ENCODE results near the gene NOTUM.

Gene NOTUM

DNA sequence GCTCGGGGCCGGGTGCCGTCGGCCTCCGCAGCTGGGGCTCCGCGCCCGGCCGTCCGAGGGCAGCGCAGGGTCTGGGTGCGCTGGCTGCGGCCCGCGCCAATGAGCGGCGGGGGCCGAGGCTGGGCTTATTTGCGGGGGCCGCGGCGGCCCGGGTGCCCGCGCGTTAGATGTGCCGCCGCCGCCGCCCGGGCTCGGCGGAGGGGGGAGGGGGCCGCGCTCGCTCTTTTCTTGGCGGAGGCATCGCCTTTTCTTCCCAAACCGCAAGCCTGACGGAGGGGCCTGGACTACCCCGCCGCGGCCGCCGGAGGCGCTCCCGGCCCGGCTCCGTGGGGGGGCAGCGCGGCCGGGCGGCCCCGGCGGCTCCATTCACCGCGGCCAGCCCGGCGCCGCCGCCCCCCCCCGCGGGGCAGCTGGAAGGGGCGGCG is at the start of gene NOTUM:
TSS of gene NOTUM (minus strand) at position 101 of the 425 bp plus-strand sequence. CDS start 278 bp downstream, outside the sequence.
- DNase-seq, result no peak

DNA sequence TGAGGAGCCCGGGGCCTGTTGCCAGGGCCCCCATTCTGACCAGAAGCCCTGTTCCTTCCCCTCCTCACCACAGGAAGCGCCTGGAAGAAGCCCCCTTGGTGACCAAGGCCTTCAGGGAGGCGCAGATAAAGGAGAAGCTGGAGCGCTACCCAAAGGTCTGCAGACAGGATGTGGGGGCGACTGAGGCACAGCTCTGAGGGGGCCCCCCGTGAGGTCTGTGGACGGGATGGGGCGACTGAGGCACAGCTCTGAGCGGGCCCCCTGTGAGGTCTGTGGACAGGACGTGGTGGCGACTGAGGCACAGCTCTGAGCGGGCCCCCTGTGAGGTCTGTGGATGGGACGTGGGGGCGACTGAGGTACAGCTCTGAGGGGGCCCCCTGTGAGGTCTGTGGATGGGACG is 48.4 kb upstream of the NOTUM start:
- no peak for DNase-seq

DNA sequence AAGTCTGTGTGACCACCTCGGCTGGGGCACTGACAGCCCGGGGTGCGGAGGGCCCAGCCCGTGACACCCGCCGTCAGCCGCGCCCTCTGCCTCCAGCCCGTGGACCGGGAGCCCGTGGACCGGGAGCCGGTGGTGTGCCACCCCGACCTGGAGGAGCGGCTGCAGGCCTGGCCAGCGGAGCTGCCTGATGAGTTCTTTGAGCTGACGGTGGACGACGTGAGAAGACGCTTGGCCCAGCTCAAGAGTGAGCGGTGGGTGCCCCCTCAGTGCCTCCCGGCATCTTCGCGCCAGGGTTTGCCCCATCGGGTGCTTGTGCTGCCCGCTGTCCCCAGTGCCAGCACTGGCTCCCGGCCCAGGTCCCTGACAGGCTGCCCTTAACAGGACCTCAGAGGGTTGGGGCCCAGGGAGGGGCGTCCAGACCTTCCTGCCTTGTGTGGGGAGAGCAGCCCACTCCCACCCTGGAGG is 48.0 kb upstream of the NOTUM start:
- DNase-seq, result no peak

DNA sequence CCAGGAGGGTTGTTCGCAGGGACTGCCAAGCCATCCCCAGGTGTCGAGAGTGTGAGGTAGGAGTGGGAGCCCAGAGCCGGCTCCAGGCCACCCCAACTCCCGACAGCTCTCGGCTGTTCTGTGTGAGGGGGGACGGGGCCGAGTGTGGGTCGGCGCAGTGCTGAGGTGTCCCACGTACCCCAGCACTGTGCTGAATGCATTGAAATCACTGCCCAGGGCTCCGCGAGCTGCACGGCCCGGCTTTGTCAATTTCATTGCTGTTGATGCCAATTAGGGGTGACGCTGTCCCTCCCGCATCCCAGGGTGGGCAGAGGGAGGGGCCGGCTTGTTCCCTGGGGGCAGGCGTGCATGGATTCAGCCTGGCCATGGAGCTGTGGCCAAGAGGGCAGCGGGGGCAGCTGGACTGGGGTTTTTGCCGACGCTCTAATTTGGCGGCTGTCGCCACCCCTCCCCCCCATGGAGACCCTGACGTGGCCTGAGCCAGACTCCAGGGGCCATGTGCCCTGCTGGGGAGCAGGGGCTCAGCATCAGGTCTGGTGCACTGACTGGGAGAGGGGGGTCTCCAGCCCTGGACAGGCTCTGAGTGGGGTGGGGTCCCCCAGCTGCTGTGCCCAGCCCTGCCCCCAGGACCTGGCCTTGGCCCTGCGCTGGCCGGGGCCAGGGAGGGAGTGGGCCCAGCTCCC is 47.4 kb upstream of the NOTUM start:
- no peak for DNase-seq

DNA sequence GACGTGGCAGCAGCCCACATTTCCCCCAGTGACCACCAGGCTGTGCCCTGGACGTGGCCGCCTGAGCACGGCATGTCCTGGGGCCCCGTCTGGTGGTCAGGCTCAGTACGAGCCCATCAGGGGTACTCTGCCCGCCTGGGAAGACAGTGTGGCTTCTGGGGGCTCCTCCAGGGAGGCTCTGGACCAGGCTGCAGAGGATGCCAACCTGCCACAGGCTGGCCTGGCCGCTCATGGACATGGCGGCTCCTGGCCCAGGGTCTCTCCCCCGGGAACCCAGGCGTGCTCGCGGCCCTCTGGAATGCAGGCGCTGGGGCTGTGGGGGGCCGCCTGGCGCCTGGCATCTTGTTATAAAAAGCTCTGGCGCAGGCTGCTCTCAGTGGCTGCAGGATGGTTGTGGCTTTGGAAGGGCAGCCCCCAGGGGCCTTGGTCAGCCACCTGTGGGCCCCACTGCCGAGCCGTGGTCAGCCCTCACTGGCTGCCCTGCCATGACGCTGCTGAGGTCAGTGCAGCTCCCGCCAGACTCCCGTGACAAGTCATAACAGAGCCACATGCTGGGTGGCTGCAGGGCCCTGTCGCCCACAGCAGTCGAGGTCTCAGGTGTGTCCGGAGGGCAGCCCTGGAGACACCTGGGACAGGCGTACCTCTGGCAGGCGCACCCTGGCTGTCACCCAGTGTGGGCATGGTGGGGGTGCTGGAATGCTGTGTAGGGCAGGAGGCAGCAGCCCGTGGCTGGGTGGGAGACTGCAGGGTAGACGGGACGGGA is 46.7 kb upstream of the NOTUM start:
- DNase-seq, result no peak

DNA sequence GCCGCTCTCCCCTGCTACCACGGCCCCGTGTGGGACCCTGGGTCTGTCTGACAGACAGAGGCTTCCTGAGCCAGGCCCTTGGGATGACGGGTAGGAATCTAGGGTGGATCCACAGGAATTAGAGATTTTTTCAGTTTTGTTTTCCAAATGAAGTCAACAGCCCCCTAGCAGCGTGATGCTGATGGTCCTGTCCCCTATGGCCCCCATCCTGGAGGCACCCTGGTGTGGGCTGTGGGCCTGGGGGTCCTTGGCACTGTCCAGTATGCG is 46.2 kb upstream of the NOTUM start:
- DNase-seq, result no peak

DNA sequence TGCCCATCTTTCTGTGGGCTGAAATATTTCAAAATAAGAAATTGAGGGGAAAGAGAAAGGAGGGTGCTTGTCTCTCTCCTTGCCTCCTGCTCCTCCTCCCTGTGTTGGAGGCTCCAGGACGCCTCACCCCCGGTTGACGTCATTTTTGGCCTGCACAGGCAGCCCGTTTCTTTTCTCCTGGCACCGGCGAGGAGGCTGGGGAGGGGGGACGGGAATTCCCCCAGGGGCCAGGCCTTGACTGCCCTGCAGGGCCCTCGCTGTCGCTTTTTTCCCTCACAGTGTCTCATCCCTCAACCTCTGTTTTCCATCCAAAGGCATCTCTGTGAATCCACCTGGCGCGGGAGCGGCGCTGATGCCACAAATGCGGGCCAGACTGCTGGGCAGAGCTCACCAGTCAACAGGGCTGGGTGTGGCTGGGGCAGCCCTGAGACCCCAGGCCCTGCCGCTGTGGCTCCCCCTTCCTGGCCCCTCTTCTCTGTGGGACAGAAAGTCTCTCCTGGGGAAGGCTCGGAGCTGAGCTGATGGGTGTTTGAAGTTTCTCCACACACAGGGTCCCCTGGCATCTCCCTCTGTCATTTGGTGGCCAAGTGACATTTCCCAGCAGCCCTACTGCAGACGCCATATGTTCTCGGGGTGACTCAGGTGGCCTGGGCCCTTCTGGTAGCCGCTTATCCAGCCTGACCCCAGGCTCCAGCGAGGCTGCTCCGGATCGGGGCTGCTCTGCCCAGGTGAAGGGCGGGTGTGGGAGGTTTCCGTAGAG is 45.7 kb upstream of the NOTUM start:
- DNase-seq, result peak; percentile 32 to 34

DNA sequence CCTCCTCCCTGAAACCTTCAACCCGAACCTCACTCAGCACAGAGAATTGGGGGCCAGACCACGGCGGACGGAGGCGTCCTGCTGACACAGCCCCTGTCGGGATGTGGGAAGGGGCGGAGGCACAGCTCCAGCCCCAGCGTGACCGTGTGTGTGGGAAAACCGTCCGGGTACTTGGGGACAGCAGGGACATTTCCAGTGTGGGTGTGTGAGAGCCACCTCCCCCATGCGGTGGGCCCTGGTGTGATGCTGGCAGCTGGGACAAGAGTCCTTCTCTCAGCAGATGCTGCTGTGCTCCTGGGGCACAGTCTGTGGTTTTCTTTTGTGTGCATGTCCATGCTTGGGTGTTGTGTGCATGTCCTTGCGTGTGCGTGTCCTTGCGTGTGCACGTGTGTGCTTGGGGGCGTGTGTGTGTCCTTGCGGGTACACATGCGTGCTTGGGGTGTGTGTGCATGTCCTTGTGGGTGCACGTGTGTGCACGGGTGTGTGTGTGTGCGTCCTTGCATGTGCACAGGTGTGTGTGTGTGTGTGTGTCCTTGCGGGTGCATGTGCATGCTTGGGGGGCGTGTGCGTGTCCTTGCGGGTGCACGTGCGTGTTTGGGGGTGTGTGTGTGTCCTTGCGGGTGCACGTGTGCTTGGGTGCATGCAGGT is 44.8 kb upstream of the NOTUM start:
- DNase-seq, result no peak

DNA sequence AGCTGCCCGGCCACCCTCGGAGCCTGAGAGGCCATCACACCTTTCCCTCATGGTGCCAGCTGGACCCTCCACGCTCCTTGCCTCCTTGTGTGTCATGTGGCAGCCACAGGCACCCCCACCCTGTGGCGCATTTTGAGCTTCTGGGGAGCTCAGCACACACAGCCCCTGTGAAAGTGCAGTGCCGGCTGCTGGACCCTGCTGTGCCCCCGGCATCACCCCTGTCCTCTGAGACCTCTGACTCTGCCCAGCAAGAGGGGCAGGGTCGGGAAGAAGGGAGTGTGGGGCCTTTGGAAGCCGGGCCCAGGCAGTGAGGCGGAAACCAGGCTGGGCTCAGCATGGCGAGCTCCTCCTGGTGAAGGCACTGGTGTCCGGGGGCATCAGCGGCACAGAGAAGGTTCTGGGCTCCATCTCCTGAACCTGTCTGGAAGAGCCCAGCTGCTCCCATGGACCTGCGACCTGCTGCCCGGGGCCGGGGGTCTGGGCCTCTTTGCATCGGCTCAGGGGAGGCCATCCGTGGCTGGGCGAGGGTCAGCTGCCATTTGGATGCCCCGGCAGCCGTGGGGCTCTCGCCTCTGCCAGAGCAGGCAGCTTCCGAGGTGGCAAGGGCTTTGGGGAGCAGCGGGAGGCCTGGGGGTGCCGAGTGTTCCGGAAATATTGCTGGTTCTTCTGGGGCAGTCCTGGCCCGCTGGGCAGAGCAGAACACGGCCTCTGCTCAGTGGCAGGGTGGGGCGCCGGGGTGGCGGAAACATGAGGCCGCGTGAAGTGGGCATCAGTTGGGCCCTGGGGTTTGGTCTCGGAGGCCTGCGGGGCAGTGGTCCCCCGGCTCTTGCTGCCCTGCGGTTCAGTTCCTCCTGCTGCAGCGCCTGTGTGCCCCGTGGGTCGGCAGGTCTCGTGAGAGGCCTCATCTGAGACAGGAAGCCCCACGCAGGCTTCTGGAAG is 43.8 kb upstream of the NOTUM start:
- no peak for DNase-seq

DNA sequence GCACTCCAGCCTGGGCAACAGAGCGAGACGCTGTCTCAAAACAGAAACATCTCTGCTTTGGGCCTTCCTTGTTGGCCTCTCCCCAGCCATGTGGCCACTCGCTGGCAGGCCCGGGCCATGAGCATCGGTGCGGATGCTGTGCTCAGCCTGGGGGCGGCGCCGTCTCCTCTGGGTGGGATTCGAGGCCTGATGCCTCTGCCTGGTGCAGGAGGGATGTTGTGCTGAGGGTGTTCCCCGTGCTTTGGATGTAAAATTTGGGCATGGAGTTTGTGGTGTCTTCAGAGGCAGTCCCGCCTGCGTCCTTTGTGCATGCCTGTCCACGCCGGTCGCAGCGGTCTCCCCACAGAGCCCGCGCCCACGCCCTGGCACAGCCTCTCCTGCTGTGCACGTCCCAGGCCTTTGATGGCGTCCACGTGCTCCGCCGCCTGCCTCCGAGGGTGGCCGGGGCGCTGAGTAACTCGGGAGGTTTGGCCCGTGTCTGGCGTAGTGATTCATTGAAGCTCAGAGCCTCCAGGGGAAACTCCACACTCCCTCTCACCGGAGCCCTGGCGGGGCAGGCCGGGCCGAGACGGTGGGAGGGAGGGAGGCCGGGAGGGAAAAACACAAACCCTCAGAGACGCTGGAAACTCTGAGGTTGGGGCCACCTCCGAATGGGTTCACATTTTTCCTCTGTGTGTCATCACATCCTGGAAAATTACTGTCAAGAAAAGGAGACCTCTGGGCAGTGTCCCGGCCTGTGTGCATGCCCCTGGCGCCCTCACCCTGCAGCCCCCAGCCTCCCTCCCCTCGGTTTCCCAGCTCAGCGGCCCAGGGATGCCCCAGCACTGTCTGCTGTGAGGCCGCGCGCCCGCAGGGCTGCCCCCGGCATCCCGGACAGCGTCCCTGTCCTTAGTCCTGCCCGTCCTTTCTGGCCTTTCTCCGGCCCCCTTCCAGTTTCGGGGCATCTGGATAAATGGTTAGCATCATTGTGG is 42.7 kb upstream of the NOTUM start:
- no peak for DNase-seq

DNA sequence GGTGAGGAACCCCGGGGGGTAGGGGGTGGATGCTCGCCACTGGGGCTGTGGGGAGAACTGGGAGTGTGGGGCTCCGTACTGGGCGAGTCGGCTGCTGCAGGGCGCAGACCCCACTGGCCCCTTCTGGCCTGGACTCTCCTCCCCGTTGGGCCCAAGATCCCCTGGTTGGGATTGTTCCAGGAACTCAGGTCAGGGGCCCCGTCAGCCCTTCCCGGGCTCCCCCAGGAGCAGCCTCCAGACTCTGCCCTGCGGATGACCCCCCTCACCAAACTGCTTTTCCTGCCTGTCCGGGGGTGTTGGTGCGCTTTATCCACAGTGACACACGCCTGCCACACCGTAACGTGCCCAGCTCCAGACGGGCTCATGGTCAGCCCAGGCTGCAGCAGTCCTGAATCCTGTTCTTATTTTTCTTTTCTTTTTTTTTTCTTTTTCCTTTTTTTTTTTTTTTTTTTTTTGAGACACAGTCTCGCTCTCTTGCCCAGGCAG is 40.6 kb upstream of the NOTUM start:
- DNase-seq, result no peak

DNA sequence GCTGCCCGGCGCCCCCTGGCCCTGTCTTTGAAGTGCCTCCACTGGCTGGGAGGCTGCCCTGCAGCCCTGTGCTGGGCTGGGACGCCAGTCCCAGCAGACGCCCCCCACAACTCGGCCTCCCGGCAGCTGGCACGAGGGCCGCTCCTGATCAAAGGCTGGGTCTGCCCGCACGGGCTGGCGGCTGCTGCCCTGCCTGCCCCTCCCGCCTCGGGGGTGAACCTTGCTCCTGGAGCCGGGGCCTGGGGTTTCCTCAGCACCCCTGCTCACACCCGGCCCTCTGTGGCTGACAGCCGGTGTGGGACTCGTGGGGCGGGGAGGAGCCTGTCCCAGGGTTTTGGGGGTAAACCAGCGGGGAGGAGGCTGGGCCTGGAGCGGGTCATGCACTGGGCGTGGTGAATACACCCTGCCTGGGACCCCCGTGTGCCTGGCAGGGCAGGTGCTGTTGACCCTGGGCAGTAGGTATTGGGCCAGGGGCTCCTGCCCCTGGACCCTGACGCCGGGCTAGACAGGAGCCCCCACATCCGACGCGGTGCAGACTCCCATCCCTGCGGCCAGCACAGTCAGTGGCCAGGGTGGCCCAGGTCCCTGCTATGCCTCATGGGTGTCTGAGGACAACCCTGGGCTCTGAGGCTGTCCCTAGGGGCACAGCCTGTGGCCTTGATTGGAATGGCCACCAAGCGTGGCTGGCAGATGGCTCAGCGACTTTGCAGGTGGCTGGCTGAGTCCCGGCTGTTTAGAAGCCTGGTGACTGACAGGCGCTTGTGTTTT is 40.0 kb upstream of the NOTUM start:
- no peak for DNase-seq

DNA sequence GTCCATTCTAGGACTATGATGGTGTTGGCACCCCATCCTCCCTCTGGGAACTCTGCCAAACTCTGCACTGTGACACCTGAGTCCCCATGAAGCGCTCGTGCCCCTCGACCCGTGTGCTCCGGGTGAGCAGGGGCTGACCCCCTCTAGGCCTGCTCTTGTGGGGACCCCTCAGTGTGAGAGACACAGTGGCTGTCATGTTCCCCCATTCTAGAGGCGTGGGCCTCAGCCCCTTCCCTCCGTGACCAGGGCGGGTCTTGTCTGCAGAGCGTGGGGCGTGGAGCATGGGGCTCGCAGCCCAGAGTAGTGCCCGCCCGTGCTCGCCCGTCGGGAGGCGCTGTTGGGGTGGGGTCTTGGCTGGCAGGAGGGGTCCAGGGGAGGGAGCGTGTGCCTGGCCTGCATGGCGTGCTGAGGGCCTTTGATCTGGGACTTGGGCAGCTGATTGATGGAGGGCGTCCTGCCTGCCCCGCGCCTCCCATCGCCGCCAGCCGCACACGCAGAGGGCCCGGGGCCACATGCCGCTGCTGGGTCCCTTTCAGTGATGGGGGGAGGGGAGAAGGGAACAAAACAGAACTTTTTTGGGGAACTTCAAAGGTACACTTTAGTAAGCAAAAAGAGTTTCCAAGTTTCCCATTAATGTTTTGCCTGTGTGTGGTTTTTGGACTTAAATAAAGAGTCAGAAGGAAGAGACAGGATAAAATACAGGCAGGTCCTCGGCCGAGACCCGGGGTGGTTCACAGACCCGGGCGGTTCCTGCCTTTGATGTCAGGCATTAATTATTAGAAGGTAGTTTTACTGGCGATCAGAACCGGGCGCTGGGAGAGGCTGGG is 39.2 kb upstream of the NOTUM start:
- DNase-seq, result no peak

DNA sequence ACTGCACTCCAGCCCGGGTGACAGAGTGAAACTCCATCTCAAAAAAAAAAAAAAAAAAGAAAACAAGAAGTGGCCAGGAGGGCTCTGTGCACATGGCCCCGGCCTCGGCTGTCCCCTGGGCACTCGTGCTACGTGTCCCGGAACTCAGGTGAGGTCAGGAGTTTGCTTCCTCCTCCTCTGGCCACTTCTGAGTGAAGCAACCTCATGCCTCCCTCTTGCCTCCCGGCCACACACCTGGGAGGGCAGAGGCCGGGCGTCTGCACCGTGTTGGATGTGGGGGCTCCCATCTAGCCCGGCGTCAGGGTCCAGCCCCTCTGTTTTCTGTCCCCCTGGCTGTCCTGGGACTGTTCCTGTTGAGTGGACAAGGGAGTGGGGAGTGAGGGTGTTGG is 38.6 kb upstream of the NOTUM start:
- DNase-seq, result no peak

DNA sequence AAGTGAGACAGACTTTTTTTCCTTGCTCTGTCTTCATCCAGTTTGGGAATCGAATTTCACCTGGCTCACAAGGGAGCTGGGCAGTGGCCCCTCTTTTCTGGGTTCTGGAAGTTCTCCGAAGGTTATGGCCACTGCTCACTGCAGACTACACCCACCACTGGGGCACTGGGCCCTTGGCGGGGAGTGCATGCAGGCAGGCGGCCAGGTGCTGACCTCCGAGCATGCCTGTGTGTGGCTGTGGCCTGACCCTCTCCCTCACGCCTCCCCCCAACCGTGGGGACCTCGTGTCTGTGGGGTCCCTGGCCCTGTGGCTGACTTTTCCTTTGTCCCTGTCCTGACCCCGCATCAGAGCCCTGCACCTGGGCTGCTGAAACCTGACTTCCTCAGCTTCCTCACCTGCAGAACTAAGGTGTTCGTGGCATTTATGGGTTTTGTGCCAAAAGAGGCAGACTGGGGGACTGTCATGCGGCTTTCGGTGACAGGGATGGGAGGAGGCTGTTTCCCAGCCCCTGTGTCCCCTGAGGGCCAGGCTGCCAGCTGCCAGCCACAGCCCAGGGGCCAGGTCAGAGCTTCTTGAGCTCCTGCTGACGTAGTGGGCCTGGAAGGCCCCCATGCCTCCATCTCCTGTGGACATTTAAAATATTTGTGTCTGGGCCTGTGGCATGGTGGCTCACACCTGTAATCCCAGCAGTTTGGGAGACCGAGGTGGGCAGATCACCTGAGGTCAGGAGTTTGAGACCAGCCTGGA is 37.9 kb upstream of the NOTUM start:
- DNase-seq, result no peak

DNA sequence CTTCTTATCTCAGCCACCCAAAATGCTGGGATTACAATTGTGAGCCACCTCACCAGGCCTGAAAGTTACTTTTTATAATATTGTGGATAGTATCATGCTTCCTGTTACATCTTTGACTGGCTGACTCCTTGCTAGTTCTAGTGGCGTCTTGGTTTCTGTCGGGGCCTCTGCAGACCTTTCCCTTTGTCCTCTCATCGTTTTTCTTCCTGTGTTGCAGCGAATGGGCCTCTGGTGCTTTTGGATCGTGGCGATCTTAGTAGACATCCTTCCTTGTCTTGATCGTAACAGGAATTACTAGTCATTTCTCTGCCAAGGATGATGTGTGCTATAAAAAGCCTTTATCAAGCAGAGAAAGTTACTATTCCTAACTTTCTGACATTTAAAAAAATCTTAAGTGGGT is 37.2 kb upstream of the NOTUM start:
- DNase-seq, result no peak

DNA sequence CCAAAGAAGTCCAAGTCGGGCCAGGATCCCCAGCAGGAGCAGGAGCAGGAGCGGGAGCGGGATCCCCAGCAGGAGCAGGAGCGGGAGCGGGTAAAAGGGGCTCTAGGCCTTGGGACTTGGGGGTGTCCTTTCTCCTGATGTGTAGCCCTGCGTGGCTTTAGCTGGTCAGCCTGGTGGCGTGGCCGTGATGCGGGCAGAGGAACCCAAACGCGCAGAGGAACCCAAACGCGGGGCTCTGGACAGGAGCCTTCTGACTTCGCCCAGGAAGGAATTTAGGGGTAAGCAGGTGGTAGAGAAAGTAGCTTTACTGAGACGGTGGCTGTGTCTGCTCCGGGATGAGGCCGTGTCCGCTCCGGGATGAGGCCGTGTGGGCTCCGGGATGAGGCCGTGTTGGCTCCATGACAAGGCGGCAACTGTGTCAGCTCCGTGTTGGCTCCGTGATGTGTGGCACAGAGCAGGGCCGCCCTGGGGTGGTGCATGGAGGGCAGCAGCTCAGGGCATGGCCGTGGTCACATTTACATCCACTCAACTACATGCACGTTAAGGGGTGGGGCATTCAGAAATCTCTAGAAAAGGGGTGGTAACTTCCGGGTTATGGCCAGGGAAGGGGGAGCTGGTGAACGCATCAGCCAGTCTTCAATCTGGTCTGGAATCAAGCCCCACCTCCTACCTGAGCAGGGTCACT is 35.9 kb upstream of the NOTUM start:
- no peak for DNase-seq

Measured in hippocampal formation (tissue), 2 donors.